Caki2 (cell line): Measurements from ENCODE around the gene ABHD4. TPM values are rescaled to one million over a fixed set of nuclear protein-coding genes. Genes with fewer than 3 reads are reported as not detected.
"Not testable (repeated sequence)": the region's sequence is repeated elsewhere in the genome, so short reads cannot be mapped to it uniquely, and the experiment has no call there.

Experiments used
- DNase-seq: peaks from one replicate; pipeline ENCODE4 v3.0.0-alpha.2; 2015; ENCODE audit warnings: low read depth
- in situ Hi-C: cut with HindIII; loops from 2 replicates; pipeline ENCODE4 v1.10.0; 2016; ENCODE audit warnings: low sequenced_read_pairs, low pct_unique_long_range_greater_than_20kb, mixed read lengths
- total RNA-seq: library from RNA; depleted of rRNA; stranded (reverse); fragments of >200 nt; shearing (Covaris generic); gene quantifications from 2 replicates; pipeline ENCODE4 v1.2.3, GENCODE V29; 2014; ENCODE audit warnings: low replicate concordance; rRNA removed

ABHD4 gene, protein sequence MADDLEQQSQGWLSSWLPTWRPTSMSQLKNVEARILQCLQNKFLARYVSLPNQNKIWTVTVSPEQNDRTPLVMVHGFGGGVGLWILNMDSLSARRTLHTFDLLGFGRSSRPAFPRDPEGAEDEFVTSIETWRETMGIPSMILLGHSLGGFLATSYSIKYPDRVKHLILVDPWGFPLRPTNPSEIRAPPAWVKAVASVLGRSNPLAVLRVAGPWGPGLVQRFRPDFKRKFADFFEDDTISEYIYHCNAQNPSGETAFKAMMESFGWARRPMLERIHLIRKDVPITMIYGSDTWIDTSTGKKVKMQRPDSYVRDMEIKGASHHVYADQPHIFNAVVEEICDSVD
- total RNA-seq, result 7.5 and 19.8 TPM in 2 replicates

DNA sequence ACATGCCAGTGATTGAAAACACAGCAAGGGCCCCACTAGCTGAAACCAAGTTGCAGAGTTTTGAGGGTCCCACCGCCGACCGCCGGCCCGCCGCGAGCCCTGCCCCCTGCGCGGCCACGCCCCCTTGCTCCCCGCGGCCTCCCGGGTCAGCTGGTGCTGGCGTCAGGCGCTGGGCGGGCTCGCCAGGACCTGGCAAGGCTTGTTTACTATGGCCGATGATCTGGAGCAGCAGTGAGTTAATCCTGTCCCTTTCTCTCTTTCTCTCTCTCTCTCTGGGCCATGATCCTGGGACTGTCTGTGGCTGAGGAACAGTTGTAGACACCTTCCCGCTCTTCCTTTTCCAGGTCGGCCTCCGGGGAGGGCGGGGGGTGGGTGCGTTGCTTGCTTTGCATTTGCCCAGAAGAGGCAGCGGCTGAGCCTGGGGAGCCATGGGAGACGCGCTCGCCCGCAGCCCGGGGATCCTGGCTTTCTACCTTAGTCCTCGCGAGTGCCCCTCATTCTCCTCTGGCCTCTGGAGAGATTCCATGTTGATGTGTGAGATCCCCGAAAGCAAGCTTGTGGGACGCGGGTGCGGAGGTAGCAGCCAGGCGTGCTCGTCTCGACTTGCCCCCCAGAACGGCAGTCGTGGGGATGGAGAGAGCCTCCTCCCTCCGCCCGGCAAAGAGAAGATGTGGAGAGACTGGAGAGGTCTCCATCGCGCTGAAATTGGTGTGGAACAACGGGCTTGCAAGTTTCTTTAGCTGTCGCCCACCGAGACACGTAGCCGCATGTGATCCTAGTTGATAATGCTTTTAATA, at the start of gene ABHD4:
ABHD4 (plus strand) TSS at position 202 of the 797 bp plus-strand sequence; CDS start at position 209, 7 bp downstream.
- peak; percentile 66 for DNase-seq
- in situ Hi-C loops, result no loop called here

DNA sequence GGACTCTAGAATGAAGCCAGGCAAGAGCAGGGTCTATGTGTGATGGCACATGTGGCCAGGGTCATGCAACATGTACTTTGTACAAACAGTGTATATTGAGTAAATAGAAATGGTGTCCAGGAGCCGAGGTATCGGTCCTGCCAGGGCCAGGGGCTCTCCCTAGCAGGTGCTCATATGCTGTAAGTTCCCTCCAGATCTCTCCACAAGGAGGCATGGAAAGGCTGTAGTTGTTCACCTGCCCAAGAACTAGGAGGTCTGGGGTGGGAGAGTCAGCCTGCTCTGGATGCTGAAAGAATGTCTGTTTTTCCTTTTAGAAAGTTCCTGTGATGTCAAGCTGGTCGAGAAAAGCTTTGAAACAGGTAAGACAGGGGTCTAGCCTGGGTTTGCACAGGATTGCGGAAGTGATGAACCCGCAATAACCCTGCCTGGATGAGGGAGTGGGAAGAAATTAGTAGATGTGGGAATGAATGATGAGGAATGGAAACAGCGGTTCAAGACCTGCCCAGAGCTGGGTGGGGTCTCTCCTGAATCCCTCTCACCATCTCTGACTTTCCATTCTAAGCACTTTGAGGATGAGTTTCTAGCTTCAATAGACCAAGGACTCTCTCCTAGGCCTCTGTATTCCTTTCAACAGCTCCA, 48.7 kb upstream of the ABHD4 start:
- in situ Hi-C loops, result no loop called here
- no peak for DNase-seq

DNA sequence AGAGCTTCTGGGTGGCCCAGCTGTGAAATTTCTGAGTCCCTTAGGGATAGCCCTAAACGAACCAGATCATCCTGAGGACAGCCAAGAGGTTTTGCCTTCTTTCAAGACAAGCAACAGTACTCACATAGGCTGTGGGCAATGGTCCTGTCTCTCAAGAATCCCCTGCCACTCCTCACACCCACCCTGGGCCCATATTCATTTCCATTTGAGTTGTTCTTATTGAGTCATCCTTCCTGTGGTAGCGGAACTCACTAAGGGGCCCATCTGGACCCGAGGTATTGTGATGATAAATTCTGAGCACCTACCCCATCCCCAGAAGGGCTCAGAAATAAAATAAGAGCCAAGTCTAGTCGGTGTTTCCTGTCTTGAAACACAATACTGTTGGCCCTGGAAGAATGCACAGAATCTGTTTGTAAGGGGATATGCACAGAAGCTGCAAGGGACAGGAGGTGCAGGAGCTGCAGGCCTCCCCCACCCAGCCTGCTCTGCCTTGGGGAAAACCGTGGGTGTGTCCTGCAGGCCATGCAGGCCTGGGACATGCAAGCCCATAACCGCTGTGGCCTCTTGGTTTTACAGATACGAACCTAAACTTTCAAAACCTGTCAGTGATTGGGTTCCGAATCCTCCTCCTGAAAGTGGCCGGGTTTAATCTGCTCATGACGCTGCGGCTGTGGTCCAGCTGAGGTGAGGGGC, 48.0 kb upstream of the ABHD4 start:
- DNase-seq, result no peak
- in situ Hi-C loops, result no loop called here

DNA sequence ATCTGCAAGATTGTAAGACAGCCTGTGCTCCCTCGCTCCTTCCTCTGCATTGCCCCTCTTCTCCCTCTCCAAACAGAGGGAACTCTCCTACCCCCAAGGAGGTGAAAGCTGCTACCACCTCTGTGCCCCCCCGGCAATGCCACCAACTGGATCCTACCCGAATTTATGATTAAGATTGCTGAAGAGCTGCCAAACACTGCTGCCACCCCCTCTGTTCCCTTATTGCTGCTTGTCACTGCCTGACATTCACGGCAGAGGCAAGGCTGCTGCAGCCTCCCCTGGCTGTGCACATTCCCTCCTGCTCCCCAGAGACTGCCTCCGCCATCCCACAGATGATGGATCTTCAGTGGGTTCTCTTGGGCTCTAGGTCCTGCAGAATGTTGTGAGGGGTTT, 46.5 kb upstream of the ABHD4 start:
- in situ Hi-C loops, result no loop called here

DNA sequence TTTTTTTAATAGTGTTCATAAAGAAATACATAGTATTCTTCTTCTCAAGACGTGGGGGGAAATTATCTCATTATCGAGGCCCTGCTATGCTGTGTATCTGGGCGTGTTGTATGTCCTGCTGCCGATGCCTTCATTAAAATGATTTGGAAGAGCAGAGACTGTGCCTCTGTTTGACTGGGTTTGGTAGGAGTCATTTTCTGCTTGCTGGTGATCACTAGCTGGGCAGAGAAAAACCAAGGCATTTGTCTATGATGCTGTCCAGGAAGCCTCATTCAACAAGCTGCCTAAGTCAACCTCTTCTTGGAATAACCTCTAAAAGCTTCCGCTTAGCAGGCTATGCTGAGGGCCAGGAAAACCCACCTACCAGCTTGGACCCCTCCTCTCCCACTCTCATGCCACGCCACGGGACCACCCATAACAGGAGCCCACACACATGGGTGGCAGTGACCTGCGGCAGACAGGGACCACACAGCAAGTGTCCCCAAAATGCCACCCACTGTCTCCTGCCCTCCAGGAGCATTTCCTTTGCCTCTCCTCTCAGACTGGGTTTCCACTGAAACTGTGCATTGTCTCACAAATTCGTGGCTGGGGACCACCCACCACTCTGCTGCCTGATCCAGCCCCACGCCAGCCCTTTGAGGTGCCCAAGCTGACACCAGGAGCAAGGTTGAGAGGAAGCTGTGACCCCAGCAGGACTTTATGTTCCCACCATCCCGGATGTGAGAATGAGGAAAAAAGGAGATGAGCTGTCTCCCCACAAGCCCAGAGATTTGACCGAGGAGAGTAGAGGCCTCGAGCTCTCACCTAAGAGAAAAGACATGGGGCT, 45.9 kb upstream of the ABHD4 start:
- no peak for DNase-seq
- in situ Hi-C loops, result no loop called here

More for the DNA sequence above, 46.5 kb upstream of the ABHD4 start:
- no peak for DNase-seq

DNA sequence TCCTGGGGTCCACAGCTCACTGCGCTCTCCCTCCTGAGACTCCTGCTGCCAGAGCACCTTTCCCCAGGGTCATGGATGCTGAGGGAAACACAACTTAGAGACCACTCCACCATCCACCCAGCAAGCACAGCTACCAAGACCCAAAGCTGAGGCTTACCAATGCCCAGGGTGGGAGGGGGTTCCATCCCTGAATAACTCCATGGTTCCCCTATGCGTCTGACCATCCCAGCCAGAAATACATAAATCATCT, 45.3 kb upstream of the ABHD4 start:
- DNase-seq, result no peak
- in situ Hi-C loops, result no loop called here

DNA sequence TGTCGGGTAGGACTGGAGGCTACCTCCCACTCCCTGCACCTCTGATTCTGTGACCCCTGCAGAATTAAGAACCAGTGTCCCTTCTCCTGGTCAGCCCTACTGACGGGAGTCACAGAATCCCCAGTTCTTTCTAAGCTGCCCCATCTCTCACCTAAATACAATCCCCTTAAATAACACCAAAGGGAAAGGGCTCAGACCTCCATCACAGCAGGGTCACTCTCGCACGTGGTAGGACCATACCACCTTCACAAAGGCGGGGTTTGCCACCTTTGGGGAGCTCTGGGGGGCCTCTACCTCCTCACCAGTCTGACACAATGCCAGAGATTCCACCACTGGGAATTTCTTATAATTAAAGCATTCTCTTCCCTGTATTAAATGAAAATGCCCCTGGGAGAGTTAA, 44.7 kb upstream of the ABHD4 start:
- in situ Hi-C loops, result no loop called here
- DNase-seq, result no peak

DNA sequence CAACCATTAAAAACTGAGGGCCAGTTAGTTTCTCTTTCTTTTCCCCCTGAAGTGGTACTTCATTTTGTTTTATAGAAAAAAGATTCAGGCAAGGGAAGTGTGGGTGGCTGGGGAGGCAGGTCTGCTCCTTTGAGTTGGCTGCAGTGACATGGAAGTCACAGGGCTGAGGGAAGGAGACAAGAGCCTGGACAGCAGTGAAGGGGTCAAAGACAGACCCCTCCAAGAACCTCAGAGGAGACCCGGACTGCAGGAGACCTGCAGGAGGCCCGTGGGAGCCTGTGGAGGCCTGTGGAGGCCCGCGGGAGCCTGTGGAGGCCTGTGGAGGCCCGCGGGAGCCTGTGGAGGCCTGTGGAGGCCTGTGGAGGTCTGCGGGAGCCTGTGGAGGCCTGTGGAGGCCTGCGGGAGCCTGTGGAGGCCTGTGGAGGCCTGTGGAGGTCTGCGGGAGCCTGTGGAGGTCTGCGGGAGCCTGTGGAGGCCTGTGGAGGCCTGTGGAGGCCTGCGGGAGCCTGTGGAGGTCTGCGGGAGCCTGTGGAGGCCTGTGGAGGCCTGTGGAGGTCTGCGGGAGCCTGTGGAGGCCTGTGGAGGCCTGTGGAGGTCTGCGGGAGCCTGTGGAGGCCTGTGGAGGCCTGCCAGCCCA, 44.1 kb upstream of the ABHD4 start:
- in situ Hi-C loops, DNase-seq: not testable (repeated sequence)

DNA sequence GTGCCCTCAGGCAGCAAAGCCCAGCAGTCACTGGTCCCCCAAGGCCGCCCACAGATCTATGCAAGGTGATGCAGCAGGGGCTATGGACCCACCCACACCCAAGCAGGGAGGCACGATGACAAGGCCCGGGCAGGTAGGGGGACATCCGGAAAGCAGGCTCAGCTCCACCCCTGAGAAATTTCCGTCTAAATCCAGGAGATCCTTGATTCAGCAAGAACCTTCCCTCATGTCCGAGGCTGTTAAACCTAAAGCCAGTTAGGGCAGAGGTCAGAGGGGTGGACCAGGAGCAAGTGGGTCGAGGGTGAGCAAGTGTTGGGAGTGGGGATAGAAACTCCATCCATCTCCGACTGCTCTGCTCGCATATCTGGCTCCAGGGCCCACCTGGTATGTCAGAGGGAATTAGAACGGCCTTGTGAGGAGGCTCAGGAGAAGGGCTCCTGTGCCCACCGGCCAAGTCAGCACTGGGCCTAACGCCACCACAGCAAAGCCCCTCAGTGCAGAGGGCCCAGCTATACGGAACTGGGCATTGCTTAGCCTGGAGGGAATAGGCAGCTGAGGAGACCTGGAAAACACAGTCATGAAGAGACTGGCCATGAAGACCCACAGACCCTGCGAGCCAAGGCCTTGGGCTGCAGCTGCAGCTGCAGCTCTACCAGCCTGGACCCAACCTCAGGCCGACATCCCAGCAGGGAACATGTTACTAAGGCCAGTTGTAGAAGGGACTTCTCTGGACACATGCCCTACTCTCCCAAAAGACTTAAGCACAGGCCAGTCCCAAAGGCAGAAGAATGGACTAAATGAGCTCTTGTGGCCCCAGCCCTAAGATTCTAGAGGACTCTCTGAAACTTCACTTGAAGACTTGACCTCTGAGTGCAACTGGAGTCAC, 43.4 kb upstream of the ABHD4 start:
- in situ Hi-C loops, result no loop called here
- DNase-seq, result no peak

DNA sequence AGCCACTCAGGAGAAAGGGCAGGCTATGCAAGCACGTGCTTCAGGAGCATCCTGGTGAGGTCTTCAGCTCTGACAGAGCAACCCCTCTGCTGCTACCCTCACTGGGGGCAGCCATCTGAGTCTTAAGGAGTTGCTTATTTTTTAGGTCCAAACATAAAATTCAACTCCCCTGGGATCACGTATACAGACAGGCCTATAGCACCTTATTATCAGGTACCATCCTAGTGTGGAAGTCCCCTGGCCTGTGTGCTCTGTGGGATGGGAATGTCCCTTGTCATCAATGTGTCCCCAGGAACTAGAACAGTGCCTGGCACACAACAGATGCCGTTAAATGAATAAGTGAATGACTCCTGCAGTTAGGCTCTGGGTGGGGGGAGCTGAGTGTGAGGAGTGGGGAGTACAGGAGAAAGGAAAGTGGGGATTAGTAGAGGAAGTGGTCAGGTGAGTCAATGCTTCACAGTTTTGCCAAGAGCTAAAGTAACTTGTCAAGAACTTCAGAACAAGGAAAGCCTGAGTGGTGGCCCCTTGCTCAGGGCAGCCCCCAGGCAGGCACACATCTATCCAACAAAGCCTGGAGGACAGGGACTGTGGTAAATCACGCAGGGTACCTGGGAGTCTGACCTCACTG, 42.6 kb upstream of the ABHD4 start:
- no peak for DNase-seq
- in situ Hi-C loops, result no loop called here

DNA sequence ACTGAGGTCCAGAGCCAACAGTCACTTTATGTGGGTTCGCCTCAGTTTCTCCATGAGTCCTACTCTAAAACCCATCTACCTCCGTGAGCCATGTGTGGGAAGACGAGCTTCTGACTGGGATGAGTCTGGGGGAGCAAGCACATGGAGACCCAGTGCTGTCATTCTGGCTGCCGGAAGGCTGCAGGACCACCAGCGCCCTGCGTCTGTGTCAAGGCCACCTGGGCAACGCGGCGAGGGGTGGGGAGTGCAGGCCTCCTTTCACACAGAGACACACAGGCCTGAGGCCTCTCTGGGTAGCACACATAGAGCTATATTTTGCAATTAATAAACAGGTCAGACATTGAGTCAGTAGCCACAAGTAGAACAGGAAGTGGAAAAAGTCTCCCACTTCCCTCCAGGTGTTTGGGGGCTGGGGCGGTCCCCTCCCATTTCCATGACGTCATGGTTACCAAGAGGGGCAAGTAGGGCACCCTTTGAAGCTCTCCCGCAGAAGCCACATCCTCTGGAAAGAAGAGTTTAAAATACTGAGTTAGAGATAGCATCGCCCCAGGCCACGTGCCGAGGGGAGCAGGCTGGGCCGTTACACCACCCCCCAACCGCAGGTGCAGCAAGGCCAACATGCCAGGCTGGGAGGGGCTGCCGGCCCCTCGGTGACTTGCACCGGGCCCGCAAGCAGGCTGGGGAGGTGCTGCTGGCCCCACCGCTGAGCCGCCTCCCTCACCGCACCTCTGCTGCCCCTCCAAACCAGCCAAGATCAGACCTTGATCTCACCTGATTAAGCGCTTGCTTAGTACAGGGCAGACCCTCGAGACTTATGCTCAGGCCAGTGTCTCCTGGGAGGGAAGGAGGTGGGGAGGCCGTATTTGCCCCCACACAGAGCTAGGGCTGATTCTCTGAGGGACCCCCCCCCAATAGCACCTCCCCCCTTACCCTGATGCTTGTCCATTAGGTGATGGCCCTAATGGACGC, 41.8 kb upstream of the ABHD4 start:
- in situ Hi-C loops, result no loop called here
- DNase-seq, result no peak

DNA sequence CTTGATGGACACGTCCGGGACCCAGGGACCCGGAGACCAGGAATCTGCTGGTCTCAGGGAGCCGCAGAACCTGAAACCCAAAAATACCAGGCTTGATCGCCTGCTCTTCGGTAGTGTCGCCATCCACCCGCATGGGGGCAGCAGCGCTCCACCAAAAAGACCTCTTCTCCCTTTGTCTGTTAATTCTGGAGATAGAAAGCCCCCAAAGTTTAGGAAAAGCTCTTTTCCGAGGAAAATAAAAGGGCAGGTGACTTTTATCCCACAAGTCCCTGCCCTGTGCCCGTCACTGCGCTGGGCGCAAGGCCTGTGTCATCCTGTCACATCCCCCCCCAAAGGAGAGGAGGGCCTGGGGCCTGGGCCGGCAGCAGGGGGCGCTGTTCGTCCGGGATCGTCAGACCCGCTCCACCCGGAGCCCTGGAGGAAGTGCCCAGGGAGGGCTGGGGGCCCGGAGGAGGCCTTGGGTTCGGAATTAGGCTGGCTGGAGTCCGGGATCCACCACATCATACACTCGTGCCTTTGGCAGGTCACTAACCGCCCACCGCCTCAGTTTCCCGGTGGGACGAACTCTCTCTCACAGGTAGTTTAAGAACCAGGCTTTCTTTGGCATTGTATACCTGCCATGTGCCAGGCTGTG, 41.0 kb upstream of the ABHD4 start:
- in situ Hi-C loops, result no loop called here
- peak; percentile 69 for DNase-seq

DNA sequence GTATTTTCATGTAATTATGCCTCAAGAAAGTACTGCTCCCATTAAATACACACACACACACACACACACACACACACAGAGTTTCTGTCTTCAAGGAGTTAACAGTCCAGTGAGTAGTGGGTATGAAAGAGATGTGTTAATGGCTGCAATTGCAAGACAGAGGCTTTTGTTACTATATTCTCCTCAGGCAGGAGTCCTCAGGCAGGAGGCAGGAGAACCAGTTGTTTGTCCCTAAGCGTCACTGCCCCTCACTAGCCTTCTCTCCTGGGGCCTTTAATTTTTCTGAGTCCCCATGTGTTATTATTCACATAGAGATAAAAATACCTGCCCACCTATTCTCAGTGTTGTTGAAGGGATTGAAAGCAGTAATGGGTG, 40.3 kb upstream of the ABHD4 start:
- no peak for DNase-seq
- in situ Hi-C loops, result no loop called here

DNA sequence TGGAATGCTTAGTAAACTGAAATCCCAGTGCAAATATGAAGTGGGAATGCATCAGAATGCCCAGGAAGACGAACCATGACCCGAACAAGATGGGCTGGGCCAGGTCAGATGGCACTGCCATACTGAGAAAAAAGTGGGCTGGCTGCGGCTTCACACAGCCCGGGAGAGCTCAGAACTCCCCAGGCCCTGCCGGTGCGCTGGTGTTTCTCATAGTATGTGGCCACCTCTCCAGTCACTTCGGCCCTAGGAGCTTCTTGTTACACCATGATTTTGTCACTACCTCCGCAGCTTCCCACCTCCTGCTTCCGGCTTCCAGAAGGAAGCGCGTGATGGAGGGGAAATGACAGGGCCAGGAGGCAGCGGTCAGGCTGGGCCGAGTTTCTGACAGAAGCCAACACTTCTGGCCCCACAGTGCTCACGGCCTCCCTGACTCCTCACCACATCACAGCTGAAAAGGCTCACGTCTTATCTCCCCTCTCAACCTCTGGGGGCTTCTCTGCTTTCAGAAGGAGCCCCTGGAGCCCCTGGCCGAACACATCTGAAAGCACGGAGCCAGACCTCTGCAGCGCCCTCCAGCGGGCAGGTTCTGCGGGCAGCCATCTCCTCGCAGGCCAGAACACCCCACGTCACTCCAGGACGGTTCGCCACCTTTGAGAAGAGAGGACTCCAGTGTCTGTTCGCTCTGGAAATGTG, 39.7 kb upstream of the ABHD4 start:
- DNase-seq, result no peak
- in situ Hi-C loops, result no loop called here
